Bronchial epithelial cell (primary cell): ENCODE measurements around the gene GPSM1. TPM values are rescaled to one million over a fixed set of nuclear protein-coding genes. Genes with fewer than 3 reads are reported as not detected.

Experiments used
- DNase-seq: peaks from one replicate; pipeline ENCODE4 v3.0.0-alpha.2; 2010; ENCODE audit warnings: low read depth
- FAIRE-seq: peaks from 2 replicates; lab custom pipeline; 2011; peaks lifted over from hg19 to GRCh38; lab: Jason Lieb, UNC
- H3K27me3 ChIP-seq: 2 replicates; pipeline ENCODE4 v1.5.1; 2011; ENCODE audit warnings: low read length; ENCODE audit not compliant: control insufficient read depth, insufficient read depth
- H3K36me3 ChIP-seq: 2 replicates; pipeline ENCODE4 v1.5.1; 2011; ENCODE audit warnings: low read length; ENCODE audit not compliant: control insufficient read depth, insufficient read depth
- H3K4me3 ChIP-seq: 2 replicates; pipeline ENCODE4 v1.5.1; 2011; ENCODE audit warnings: mild to moderate bottlenecking, low read depth, low read length, control low read depth
- CTCF ChIP-seq: IDR thresholded peaks from 2 replicates; pipeline ENCODE4 v1.5.1; 2011; ENCODE audit warnings: mild to moderate bottlenecking, moderate library complexity, low read length, control low read depth, inconsistent platforms; ENCODE audit not compliant: insufficient read depth, severe bottlenecking
- total RNA-seq: library from RNA; depleted of rRNA; stranded (reverse); fragments of >200 nt; gene quantifications from 2 replicates; pipeline ENCODE4 v1.2.1, GENCODE V29; 2014

Gene GPSM1
- total RNA-seq, 1 donor from 2014 or later = 13.4 TPM

DNA sequence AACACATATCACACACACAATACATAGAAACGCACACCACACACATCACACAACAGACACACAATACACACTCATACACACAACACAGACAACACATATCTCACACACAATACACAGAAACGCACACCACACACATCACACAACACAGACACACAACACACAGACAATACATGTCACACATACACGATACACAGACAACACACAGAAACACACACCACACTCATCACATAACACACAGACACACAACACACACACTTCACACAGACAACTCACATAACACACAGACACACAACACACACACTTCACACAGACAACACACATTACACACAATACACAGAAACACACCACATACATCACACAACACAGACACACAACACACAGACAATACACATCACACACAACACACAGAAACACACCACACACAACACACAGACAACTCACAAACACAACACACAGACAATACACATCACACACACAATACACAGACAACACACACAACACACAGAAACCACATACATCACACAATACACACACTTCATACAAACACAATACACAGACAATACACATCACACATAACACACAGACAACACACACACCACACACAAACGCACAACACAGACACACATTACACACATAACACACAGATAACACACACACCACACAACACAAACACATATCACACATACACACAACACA lies 19.2 kb upstream of the GPSM1 start:
- Histone ChIP-seq H3K36me3 (no peaks in the 10 kb centered on the region), H3K4me3 (no peak overlapping the region), H3K27me3 (no peaks in the 10 kb centered on the region)
- DNase-seq = no peak
- no peak for TF ChIP-seq CTCF
- no peak for FAIRE-seq

DNA sequence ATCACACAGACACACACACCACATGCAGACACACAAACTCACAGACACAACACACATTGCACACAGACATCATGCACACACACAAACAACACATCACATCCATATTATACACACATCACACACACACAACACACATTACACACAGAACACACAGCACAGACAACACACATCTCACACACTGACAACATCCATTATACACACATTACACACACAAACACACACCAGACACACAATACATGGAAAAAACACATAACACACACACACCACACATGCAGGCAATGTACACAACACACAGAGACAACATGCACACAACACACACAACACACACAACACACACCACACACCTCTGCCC lies 18.7 kb upstream of the GPSM1 start:
- Histone ChIP-seq H3K36me3 (no peaks in the 10 kb centered on the region), H3K27me3 (no peaks in the 10 kb centered on the region), H3K4me3 (no peak overlapping the region)
- DNase-seq (no peak), FAIRE-seq (no peak)
- TF ChIP-seq CTCF = peak; percentile 4

- no peaks in the 10 kb centered on the region for H3K36me3 ChIP-seq
- H3K27me3 ChIP-seq = no peaks in the 10 kb centered on the region
- FAIRE-seq = no peak
Observed at GRCh38 chr9:136309101-136309801, 18.1 kb upstream of the GPSM1 start.

DNA sequence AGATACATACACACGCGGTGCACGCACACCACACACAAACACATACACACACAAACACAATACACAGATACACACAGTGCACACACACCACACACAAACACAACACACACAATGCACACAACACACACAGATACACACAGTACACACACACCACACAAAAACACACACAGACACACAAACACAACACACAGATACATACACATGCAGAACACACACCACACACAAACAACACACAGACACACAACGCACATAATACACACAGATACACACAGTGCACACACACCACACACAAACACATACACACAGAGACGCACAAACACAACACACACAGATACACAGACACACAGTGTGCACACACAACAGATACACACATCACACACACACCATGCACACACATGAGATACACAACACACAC lies 17.5 kb upstream of the GPSM1 start:
- no peaks in the 10 kb centered on the region for H3K36me3 ChIP-seq
- no peak overlapping the region for H3K4me3 ChIP-seq
- no peaks in the 10 kb centered on the region for H3K27me3 ChIP-seq
- DNase-seq (no peak), FAIRE-seq (no peak)
- TF ChIP-seq CTCF = no peak

More at GRCh38 chr9:136309101-136309801, 18.1 kb upstream of the GPSM1 start:
- no peak overlapping the region for H3K4me3 ChIP-seq
- peak; percentile 21 for DNase-seq
- no peak for TF ChIP-seq CTCF

DNA sequence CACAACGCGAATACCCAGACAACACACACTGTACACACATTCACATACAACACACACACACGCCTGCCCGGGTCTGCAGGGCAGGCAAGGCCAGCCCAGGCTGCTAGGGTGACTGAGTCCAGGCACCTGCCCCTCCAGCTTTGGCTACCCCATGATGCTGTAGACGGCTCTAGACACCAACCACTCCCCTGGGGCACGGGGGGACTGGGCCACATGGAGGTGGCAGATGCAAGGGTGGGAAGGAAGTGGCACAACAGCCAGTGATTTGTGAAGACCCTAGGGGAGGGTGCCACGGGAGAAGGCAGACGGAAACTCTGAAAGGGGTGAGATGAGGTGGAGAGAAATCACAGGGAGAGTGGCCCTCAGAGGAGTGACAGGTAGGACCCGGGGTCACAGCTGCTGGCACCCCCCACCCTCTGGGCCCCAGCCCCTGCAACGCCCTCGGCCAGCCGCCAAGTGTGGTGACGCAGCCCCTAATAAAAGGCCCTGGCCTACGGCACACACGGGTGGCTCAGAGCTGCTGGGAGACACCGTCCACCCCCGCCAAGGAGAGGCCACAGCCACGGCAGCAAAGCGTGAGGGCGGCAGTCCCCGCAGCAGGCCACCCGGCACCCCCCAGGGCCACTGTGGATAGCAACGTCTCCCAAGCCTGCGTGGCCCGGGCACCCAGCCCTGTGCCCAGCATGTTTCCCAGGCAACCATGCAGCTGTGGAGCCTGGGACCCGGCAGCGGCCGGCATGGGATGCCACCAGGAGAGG lies 16.9 kb upstream of the GPSM1 start:
- no peak for FAIRE-seq
- H3K27me3 ChIP-seq = no peaks in the 10 kb centered on the region
- TF ChIP-seq CTCF = no peak

More for the DNA sequence above, 16.9 kb upstream of the GPSM1 start:
- no peaks in the 10 kb centered on the region for H3K36me3 ChIP-seq
- no peak overlapping the region for H3K4me3 ChIP-seq
- DNase-seq = no peak
